ENCODE measurements around the gene NKD1.

GRCh38 chr16:50571786-50572185, 23.6 kb downstream of the NKD1 start:
- no peak for TF ChIP-seq CTCF (IDR thresholded peaks at IDR 0.05)
- no peak for TF ChIP-seq EZH2 (IDR thresholded peaks at IDR 0.05; ENCODE audit: borderline replicate concordance, insufficient read depth, low read depth, low read length, poor library complexity, severe bottlenecking)
